Measurements from ENCODE around the gene KLHL18.
"Not testable (repeated sequence)": the region's sequence is repeated elsewhere in the genome, so short reads cannot be mapped to it uniquely, and the experiment has no call there.

KLHL18 gene

DNA sequence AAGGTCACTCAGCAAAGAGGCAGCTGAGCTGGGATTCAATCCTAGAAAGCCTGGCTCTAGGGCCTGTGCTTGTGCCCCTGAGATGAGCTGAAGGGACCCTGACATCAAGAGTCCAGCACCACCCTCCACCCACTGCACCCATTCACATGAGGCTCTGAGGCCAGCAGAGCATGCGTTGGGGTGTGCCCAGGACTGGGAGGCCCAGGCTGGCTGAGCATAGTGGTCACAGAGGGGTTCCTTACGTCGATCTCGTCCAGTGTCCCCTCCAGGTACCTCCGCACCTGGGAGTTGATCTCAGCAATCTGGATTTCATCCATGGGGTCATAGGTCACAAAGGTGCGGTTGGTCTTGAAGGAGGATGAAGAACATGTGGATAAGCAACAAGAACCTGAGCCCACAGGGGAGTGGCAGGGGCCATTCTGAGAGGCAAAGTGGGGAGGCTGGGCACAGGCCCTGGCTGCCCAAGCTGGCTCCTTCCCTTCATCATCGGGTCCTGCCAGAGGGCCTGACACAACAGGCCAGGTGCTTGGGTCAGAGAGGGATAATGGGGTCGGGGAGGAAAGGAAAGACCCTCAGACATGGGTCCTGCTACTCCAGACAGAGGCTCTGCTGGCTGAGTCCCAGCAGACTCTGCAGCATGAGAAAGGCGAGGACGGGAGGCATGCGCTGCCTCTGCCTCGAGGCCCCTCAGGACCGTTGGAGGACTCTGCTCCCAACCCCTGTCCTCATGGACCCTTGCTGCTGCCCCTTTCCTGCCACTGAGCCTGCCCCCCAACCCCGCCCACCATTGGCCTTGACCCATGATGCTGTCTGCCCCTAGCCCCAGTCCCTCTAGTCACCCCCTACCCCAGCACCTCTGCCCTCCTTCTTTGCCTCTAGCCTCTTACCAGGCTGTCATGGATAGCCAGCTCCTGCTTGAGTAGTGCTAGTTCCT is 35.3 kb upstream of the KLHL18 start:
- TF ChIP-seq, protein P1, sequence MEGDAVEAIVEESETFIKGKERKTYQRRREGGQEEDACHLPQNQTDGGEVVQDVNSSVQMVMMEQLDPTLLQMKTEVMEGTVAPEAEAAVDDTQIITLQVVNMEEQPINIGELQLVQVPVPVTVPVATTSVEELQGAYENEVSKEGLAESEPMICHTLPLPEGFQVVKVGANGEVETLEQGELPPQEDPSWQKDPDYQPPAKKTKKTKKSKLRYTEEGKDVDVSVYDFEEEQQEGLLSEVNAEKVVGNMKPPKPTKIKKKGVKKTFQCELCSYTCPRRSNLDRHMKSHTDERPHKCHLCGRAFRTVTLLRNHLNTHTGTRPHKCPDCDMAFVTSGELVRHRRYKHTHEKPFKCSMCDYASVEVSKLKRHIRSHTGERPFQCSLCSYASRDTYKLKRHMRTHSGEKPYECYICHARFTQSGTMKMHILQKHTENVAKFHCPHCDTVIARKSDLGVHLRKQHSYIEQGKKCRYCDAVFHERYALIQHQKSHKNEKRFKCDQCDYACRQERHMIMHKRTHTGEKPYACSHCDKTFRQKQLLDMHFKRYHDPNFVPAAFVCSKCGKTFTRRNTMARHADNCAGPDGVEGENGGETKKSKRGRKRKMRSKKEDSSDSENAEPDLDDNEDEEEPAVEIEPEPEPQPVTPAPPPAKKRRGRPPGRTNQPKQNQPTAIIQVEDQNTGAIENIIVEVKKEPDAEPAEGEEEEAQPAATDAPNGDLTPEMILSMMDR (conservative IDR thresholded peaks at IDR 0.05; ENCODE audit: low read depth, low read length), result no peak
- H3K4me3 ChIP-seq (ENCODE audit: low read length), result no peak overlapping the region
- DNase-seq (ENCODE audit: low read depth), result no peak

DNA sequence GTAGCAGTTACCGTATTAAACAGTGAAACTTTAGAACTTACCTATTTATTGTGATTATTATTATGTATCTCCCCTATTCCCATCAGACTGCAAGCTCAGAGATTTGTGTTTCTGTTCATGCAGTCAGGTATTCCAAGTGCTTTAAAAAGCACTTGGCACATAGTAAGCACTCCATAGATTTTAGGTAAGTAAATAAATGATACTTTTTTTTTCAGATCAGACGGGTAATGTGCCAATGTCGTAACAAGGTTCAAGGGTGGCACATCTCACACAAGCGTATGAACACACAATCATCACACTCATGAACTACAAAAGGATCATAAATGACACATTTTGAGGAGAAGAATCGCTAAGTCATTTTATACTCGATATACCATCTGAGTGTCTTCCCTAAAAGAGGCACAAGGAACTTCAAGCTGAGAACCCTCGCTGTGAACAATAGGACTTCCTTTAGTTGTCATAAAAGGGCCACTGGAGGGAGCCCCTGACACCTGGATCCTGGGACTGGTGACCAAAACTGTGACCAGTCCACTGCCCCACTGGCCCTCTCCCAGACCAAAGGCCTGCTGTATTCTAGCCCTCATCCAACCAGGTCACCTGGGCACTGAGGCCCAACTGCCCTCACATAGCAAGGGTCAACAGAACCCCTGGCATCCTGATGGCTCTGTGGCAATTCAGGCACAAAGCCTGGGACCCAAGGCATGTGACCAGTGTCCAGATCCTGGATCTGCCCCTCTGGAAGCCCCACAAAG is 32.3 kb upstream of the KLHL18 start:
- TF ChIP-seq, protein P1 (conservative IDR thresholded peaks at IDR 0.05; ENCODE audit: low read depth, low read length), result peak; percentile 32
- no peak for DNase-seq (ENCODE audit: low read depth)
- no peak overlapping the region for H3K4me3 ChIP-seq (ENCODE audit: low read length)

DNA sequence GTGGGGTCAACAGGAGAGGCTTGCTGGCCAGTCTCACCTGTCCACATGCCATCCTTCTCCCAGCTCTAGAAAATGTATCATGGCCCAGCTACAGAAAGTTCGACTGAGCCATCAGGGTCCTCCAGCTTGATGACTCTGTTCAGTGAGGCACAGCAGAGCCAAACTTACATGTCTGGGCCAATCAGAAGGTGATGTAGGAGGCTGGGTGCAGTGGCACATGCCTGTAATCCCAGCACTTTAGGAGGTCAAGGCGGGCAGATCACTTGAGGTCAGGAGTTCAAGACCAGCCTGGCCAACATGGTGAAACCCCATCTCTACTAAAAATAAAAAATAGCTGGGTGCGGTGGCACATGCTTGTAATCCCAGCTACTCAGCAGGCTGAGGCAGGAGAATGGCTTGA is 31.7 kb upstream of the KLHL18 start:
- H3K4me3 ChIP-seq (ENCODE audit: low read length); DNase-seq (ENCODE audit: low read depth): not testable (repeated sequence)

DNA sequence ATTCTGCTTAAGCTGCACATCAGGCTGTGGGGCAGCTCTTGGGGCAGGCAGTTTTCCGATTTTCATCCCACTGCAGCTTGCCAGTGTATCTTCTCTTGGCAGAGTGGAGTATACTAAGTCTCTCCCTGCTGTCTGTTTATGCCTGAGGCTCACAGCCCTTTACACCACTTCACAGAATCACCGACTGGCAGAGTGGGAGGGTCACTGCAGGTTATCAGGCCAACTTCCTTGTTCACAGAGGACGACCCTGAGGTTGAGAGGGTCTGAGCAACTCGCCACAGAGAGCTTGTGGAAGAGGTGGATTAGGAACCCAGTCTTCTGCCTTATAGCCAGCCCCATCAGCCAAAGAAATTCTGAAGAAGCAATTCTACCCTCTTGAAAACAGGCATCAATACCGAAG is 31.1 kb upstream of the KLHL18 start:
- DNase-seq (ENCODE audit: low read depth), result no peak
- TF ChIP-seq, protein P1 (conservative IDR thresholded peaks at IDR 0.05; ENCODE audit: low read depth, low read length), result no peak
- no peak overlapping the region for H3K4me3 ChIP-seq (ENCODE audit: low read length)

DNA sequence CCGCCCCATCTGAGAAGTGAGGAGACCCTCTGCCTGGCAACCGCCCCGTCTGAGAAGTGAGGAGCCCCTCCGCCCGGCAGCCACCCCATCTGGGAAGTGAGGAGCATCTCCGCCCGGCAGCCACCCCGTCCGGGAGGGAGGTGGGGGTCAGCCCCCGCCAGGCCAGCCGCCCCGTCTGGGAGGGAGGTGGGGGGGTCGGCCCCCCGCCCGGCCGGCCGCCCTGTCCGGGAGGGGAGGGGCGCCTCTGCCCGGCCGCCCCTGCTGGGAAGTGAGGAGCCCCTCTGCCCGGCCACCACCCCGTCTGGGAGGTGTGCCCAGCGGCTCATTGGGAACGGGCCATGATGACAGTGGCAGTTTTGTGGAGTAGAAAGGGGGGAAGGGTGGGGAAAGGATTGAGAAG is 26.4 kb upstream of the KLHL18 start:
- not testable (repeated sequence) for H3K4me3 ChIP-seq (ENCODE audit: low read length); DNase-seq (ENCODE audit: low read depth)

DNA sequence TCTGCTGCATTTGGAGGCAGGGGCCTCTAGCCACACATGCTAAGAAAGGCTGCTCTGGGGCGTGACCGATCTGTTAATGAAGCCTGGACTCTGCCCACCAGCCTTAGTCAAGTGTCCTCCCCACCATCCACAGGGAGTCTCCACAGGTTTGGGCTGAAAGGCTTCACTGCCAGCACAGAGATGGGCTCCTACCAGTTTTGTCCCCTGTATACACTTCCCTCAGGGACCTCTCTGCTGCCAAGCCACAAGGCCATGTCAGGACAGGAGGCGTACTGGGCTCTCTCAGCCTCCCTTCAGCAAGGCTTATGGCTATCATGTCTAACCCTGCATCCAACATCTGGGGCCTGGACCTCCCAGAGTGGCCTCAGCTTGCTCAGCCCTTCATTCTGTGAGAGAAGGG is 23.6 kb upstream of the KLHL18 start:
- TF ChIP-seq, protein P1 (conservative IDR thresholded peaks at IDR 0.05; ENCODE audit: low read depth, low read length), result no peak
- no peak for DNase-seq (ENCODE audit: low read depth)
- H3K4me3 ChIP-seq (ENCODE audit: low read length), result no peak overlapping the region

DNA sequence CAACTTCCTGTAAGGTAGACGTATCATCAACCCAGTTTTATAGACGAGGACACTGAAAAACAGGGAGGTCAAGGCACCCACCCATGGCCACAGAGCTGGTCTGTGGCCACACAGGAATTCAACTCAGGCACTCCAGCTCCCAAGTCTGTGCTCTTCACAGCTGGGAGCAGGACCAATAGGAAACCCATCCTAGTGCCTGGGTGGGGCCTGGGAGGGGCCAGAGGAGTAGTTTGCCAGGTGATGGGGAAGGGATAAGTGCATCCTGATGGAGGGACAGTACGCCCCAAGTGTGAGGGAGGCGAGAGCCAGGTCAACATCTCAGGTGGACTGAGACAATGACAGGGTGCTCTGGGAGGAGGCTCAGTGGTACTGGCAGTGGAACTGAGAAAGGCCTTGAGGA is 22.1 kb upstream of the KLHL18 start:
- H3K4me3 ChIP-seq (ENCODE audit: low read length), result no peak overlapping the region
- TF ChIP-seq, protein P1 (conservative IDR thresholded peaks at IDR 0.05; ENCODE audit: low read depth, low read length), result no peak
- no peak for DNase-seq (ENCODE audit: low read depth)

DNA sequence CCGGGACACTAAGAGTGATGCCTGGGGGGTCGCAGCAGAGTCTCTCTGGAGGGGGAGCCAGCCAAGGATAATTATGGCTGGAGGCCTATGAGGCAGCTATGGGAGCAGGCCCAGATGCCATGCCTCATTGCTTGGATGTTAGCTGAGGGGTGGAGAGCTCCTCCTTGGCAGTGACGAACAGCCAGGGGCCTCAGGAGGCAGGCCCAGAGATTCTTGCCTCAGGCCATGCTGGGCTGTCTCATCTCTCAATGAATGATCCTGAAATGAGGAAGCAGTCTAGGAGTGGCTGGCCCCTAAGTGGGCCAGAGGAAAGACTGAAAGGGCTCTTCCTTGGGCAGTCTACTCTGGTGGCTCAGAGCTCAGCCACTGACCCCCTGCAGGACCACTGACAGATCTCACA is 21.4 kb upstream of the KLHL18 start:
- DNase-seq (ENCODE audit: low read depth), result no peak
- TF ChIP-seq, protein P1 (conservative IDR thresholded peaks at IDR 0.05; ENCODE audit: low read depth, low read length), result no peak
- no peak overlapping the region for H3K4me3 ChIP-seq (ENCODE audit: low read length)

All from retinal pigment epithelial cell (primary cell).